Panc1 (cell line): Measurements from ENCODE around the gene NANOS2.

Experiments
- CTCF ChIP-seq: fragments of 450-650 bp; IDR thresholded peaks from 2 replicates; pipeline ENCODE4 v1.5.1; 2017; ENCODE audit warnings: mild to moderate bottlenecking
- SIN3A ChIP-seq: IDR thresholded peaks from 2 replicates; pipeline ENCODE4 v1.6.1; 2012; ENCODE audit warnings: low read depth, mild to moderate bottlenecking, low read length, moderate library complexity, borderline replicate concordance; ENCODE audit not compliant: insufficient read depth

GRCh38 chr19:45890877-45891276 is 23.7 kb downstream of the NANOS2 start:
- TF ChIP-seq SIN3A (no peak), CTCF (no peak)
